ENCODE results near the gene RAI14.
A peak's percentile ranks its signal among the peaks of the same experiment; 100 is the strongest.
"Not testable (repeated sequence)": the region's sequence is repeated elsewhere in the genome, so short reads cannot be mapped to it uniquely, and the experiment has no call there.

RAI14 gene

GRCh38 chr5:34755926-34756325, 99.8 kb downstream of the RAI14 start:
- H3K4me3 ChIP-seq (replicated peaks in 1 of 2; ENCODE audit: low read depth in 2 of 2, low read length in 2 of 2), result no peak overlapping the region
- DNase-seq (ENCODE audit: low read depth in 2 of 2), result no peak
- TF ChIP-seq CTCF (IDR thresholded peaks at IDR 0.05; ENCODE audit: low read depth, low read length), result no peak

- no peak for DNase-seq (ENCODE audit: low read depth in 2 of 2)
- no peak for TF ChIP-seq CTCF (IDR thresholded peaks at IDR 0.05; ENCODE audit: low read depth, low read length)
Observed at GRCh38 chr5:34756781-34757624, 100.9 kb downstream of the RAI14 start.

GRCh38 chr5:34758514-34758913, 102.4 kb downstream of the RAI14 start:
- no peak for TF ChIP-seq CTCF (IDR thresholded peaks at IDR 0.05; ENCODE audit: low read depth, low read length)

More at GRCh38 chr5:34756781-34757624, 100.9 kb downstream of the RAI14 start:
- H3K4me3 ChIP-seq (replicated peaks in 1 of 2; ENCODE audit: low read depth in 2 of 2, low read length in 2 of 2), result no peak overlapping the region

GRCh38 chr5:34759213-34759612, 103.1 kb downstream of the RAI14 start:
- not testable (repeated sequence) for H3K4me3 ChIP-seq (replicated peaks in 1 of 2; ENCODE audit: low read depth in 2 of 2, low read length in 2 of 2)
- peak in 1 of 2 donors; percentile 19 for DNase-seq (ENCODE audit: low read depth in 2 of 2)

More at GRCh38 chr5:34758514-34758913, 102.4 kb downstream of the RAI14 start:
- no peak overlapping the region for H3K4me3 ChIP-seq (replicated peaks in 1 of 2; ENCODE audit: low read depth in 2 of 2, low read length in 2 of 2)
- DNase-seq (ENCODE audit: low read depth in 2 of 2), result no peak

GRCh38 chr5:34765662-34766061, 109.5 kb downstream of the RAI14 start:
- TF ChIP-seq CTCF (IDR thresholded peaks at IDR 0.05; ENCODE audit: low read depth, low read length), result no peak
- no peak overlapping the region for H3K4me3 ChIP-seq (replicated peaks in 1 of 2; ENCODE audit: low read depth in 2 of 2, low read length in 2 of 2)
- DNase-seq (ENCODE audit: low read depth in 2 of 2), result no peak

- H3K4me3 ChIP-seq (replicated peaks in 1 of 2; ENCODE audit: low read depth in 2 of 2, low read length in 2 of 2), result no peak overlapping the region
- DNase-seq (ENCODE audit: low read depth in 2 of 2), result no peak
- no peak for TF ChIP-seq CTCF (IDR thresholded peaks at IDR 0.05; ENCODE audit: low read depth, low read length)
Observed at GRCh38 chr5:34767180-34767579, 111.1 kb downstream of the RAI14 start.

- TF ChIP-seq CTCF (IDR thresholded peaks at IDR 0.05; ENCODE audit: low read depth, low read length), result no peak
- no peak for DNase-seq (ENCODE audit: low read depth in 2 of 2)
- H3K4me3 ChIP-seq (replicated peaks in 1 of 2; ENCODE audit: low read depth in 2 of 2, low read length in 2 of 2), result no peak overlapping the region
Observed at GRCh38 chr5:34770486-34770885, 114.4 kb downstream of the RAI14 start.

Measured in cardiac fibroblast (primary cell).